IMR-90 (cell line): ENCODE measurements around the gene GDPD2. TPM values are rescaled to one million over a fixed set of nuclear protein-coding genes. Genes with fewer than 3 reads are reported as not detected.

ENCODE experiments used
- ATAC-seq: fragments of 200-7000 bp; cut with Tn5 transposase; 2 replicates; pipeline ENCODE4 v1.9.1; 2020; ENCODE audit warnings: low read depth, mild to moderate bottlenecking, moderate library complexity
- BruUV-seq: library from RNA; stranded (reverse); fragments of 400-500 nt; replicated peaks from 2 replicates; lab custom pipeline; 2021; lab: Mats Ljungman, UMichigan
- CTCF ChIA-PET: fragments of 300-600 bp; formaldehyde crosslinking; extraction: SDS; loops from one replicate; lab custom pipeline; 2021; ENCODE audit warnings: antibody characterized with exemption; lab: Yijun Ruan, JAX
- POLR2A ChIA-PET: fragments of 300-600 bp; sonication (Branson Sonifier 250); formaldehyde crosslinking; loops from one replicate; lab custom pipeline; 2022; ENCODE audit warnings: antibody characterized with exemption; ENCODE audit not compliant: unreplicated experiment; lab: Charles Lee
- DNase-seq: peaks from one replicate; pipeline ENCODE4 v3.0.0; 2013
- H2AFZ ChIP-seq: replicated peaks from 2 replicates; pipeline ENCODE3; 2013; ENCODE audit warnings: low read length, mild to moderate bottlenecking; ENCODE audit not compliant: poor library complexity
- H2AK5ac ChIP-seq: 2 replicates; pipeline ENCODE4 v1.6.1; 2013; ENCODE audit warnings: low read depth, low read length, inconsistent platforms
- H2AK9ac ChIP-seq: replicated peaks from 2 replicates; pipeline ENCODE3; 2013; ENCODE audit warnings: mild to moderate bottlenecking, low read depth, low read length, moderate library complexity; ENCODE audit not compliant: poor library complexity
- H2BK120ac ChIP-seq: 2 replicates; pipeline ENCODE4 v1.6.1; 2013; ENCODE audit warnings: low read depth, low read length, inconsistent platforms
- H2BK15ac ChIP-seq: 3 replicates; pipeline ENCODE4 v1.6.1; 2013; ENCODE audit warnings: low read depth, low read length, inconsistent platforms
- H2BK20ac ChIP-seq: 2 replicates; pipeline ENCODE4 v1.6.1; 2013; ENCODE audit warnings: low read depth, mild to moderate bottlenecking, inconsistent platforms, low read length, moderate library complexity
- H2BK5ac ChIP-seq: 2 replicates; pipeline ENCODE4 v1.6.1; 2013; ENCODE audit warnings: mild to moderate bottlenecking, low read depth, low read length, inconsistent platforms; ENCODE audit not compliant: poor library complexity, severe bottlenecking
- H3K14ac ChIP-seq: replicated peaks from 2 replicates; pipeline ENCODE4 v1.6.1; 2013; ENCODE audit warnings: low read depth, low read length, inconsistent platforms
- H3K18ac ChIP-seq: 2 replicates; pipeline ENCODE4 v1.6.1; 2013; ENCODE audit warnings: low read depth, low read length, control low read depth
- H3K23ac ChIP-seq: 2 replicates; pipeline ENCODE4 v1.6.1; 2013; ENCODE audit warnings: low read depth, low read length, inconsistent platforms
- H3K27ac ChIP-seq: 2 replicates; pipeline ENCODE4 v1.5.1; 2013; ENCODE audit warnings: mild to moderate bottlenecking, control low read depth, low read length; ENCODE audit not compliant: insufficient read depth
- H3K27me3 ChIP-seq: 2 replicates; pipeline ENCODE4 v1.6.1; 2013; ENCODE audit warnings: low read length; ENCODE audit not compliant: control insufficient read depth, insufficient read depth
- H3K36me3 ChIP-seq: 2 replicates; pipeline ENCODE4 v1.6.1; 2013; ENCODE audit warnings: low read length, mixed read lengths; ENCODE audit not compliant: control insufficient read depth, insufficient read depth
- H3K4ac ChIP-seq: 2 replicates; pipeline ENCODE4 v1.6.1; 2013; ENCODE audit warnings: low read depth, low read length, inconsistent platforms
- H3K4me1 ChIP-seq: 2 replicates; pipeline ENCODE4 v1.6.1; 2013; ENCODE audit warnings: low read length, mixed read lengths; ENCODE audit not compliant: control insufficient read depth, insufficient read depth
- H3K4me2 ChIP-seq: 2 replicates; pipeline ENCODE4 v1.6.1; 2013; ENCODE audit warnings: low read depth, mild to moderate bottlenecking, control low read depth, low read length, moderate library complexity
- H3K4me3 ChIP-seq: 2 replicates; pipeline ENCODE4 v1.5.1; 2013; ENCODE audit warnings: low read depth, mild to moderate bottlenecking, control low read depth, low read length, moderate library complexity; ENCODE audit not compliant: insufficient read depth
- H3K56ac ChIP-seq: 2 replicates; pipeline ENCODE4 v1.6.1; 2013; ENCODE audit warnings: low read length, inconsistent platforms; ENCODE audit not compliant: insufficient read depth; ENCODE audit errors: extremely low read depth
- H3K79me1 ChIP-seq, 2 experiments: 2 replicates each; pipeline ENCODE4 v1.6.1; 2013; ENCODE audit warnings: low read length in 2 of 2, inconsistent platforms in 1 of 2, low read depth in 1 of 2
- H3K9ac ChIP-seq: 2 replicates; pipeline ENCODE4 v1.6.1; 2013; ENCODE audit warnings: low read depth, low read length, control low read depth
- H3K9me1 ChIP-seq: 2 replicates; pipeline ENCODE4 v1.6.1; 2013; ENCODE audit warnings: low read length, inconsistent platforms; ENCODE audit not compliant: insufficient read depth
- H3K9me3 ChIP-seq: 2 replicates; pipeline ENCODE4 v1.6.1; 2013; ENCODE audit warnings: low read length; ENCODE audit not compliant: control insufficient read depth, insufficient read depth
- H4K20me1 ChIP-seq: 2 replicates; pipeline ENCODE4 v1.6.1; 2013; ENCODE audit warnings: low read length, inconsistent platforms; ENCODE audit not compliant: insufficient read depth
- H4K5ac ChIP-seq: 2 replicates; pipeline ENCODE4 v1.6.1; 2013; ENCODE audit warnings: mild to moderate bottlenecking, low read depth, low read length, control low read depth
- H4K8ac ChIP-seq, 2 experiments: 2 replicates each; pipeline ENCODE4 v1.6.1; 2013; ENCODE audit warnings: low read depth in 2 of 2, low read length in 2 of 2, control low read depth in 1 of 2, inconsistent platforms in 1 of 2
- H4K91ac ChIP-seq: 2 replicates; pipeline ENCODE4 v1.6.1; 2013; ENCODE audit warnings: low read depth, low read length, inconsistent platforms; ENCODE audit not compliant: insufficient read depth
- BHLHE40 ChIP-seq: fragments of 150-350 bp; IDR thresholded peaks from 2 replicates; pipeline ENCODE4 v1.6.1; 2016; ENCODE audit warnings: mild to moderate bottlenecking, low read depth, low read length
- MAZ ChIP-seq: IDR thresholded peaks from 2 replicates; pipeline ENCODE4 v1.6.1; 2012; ENCODE audit warnings: low read depth, mild to moderate bottlenecking, low read length, improper control_type of control experiment, moderate library complexity, borderline replicate concordance
- POLR2A ChIP-seq: IDR thresholded peaks from 2 replicates; pipeline ENCODE4 v1.6.1; 2012; ENCODE audit warnings: mild to moderate bottlenecking, low read depth, low read length
- RAD21 ChIP-seq: IDR thresholded peaks from 2 replicates; pipeline ENCODE4 v1.6.1; 2012; ENCODE audit warnings: low read length, improper control_type of control experiment
- RCOR1 ChIP-seq: IDR thresholded peaks from 2 replicates; pipeline ENCODE4 v1.6.1; 2012; ENCODE audit warnings: mild to moderate bottlenecking, low read length, improper control_type of control experiment; ENCODE audit not compliant: insufficient replicate concordance
- WGBS, 2 experiments: methylation state at CpG; one replicate each; pipeline versions ENCODE4 v1.1.5 to v1.1.7; 2013; ENCODE audit warnings: missing lambda C conversion rate in 2 of 2; ENCODE audit not compliant: insufficient read length in 1 of 2; ENCODE audit errors: extremely low coverage in 2 of 2; 5-methylcytosine and 5-hydroxymethylcytosine counted together
- dilution Hi-C: fragments of 300-500 bp; cut with HindIII; formaldehyde crosslinking; loops from one replicate; pipeline ENCODE4 v1.14.3; 2018; ENCODE audit warnings: low sequenced_read_pairs; ENCODE audit not compliant: unreplicated experiment
- in situ Hi-C: fragments of 300-500 bp; cut with MboI; formaldehyde crosslinking; loops from 3 replicates; pipeline ENCODE4 v1.14.3; 2019; ENCODE audit warnings: low sequenced_read_pairs, inconsistent platforms, mixed read lengths
- intact Hi-C: fragments of 100-400 bp; cut with micrococcal nuclease; formaldehyde crosslinking; loops from 2 replicates; pipeline ENCODE4 v1.10.0; 2022
- polyA plus RNA-seq, 3 experiments: library from polyadenylated mRNA; depleted of rRNA; stranded (reverse); fragments of >200 nt; gene quantifications; 2 replicates each; pipeline ENCODE4 v1.2.3, GENCODE V29; 2012; ENCODE audit warnings: low replicate concordance in 1 of 3
- total RNA-seq: library from RNA; depleted of rRNA; stranded (reverse); fragments of >200 nt; gene quantifications from 2 replicates; pipeline ENCODE4 v1.2.3, GENCODE V29; 2012
- TF ChIP-seq, protein P1 (sequence below): fragments of 150-350 bp; IDR thresholded peaks from 2 replicates; pipeline ENCODE4 v1.6.1; 2016; ENCODE audit warnings: low read depth, mild to moderate bottlenecking, low read length, moderate library complexity, borderline replicate concordance

The GDPD2 gene
- total and polyA plus RNA-seq, 2 of the 4 experiments (the other 2 are of a cell fraction) = not detected

DNA sequence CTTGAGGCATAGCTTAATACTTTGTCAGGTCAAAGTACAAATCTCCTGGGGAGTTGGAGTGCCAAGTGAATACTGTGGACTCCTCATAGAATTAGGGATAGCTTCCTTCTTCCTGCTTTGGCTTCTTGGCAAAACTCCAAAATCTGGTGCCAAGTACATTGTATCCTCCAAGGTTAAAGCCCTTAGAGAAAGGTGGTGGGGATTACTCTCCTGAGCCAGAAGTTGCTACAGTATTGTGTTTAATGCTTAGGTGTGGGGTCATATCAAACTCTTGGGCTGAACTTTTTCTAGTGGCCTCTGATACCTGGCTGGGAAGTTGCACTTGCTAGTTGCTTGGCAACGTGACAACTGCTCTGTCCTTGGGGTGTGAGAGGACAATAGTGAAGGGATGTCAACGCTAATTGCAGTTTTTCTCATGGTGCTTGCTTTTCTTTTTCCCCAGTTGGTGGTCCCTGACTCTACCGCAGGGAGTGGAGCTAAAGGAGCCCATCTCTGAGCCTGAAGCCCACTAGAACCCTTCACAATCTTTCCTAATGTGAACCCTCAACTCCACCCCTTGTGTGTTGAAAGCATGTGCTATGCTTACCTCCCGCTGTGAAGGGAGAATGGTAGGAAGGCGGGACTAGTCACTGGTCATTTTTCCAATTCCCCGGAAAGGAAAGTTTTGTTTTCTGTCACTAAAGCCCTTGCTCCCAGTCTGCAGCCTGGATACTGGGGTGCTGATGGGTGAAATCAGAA lies 57.0 kb downstream of the GDPD2 start:
- Histone ChIP-seq H2BK5ac (peak overlapping the region; percentile 28), H2AK5ac (peak overlapping the region; percentile 45; the same call in 1 of the 2 replicates), H3K79me1 (peaks cover 0 to 36% of the 10 kb centered on the region in 2 experiments), H3K4me2 (peak overlapping the region; percentile 74; the same call in 1 of the 2 replicates), H3K4me1 (peaks cover 22% of the 10 kb centered on the region), H4K91ac (peak overlapping the region; percentile 24; the same call in 1 of the 2 replicates), H3K56ac (no peak overlapping the region), H2BK15ac (0 out of 3 replicates have a peak overlapping the region, but pooled peaks have one; percentile 30), H3K9me3 (no peaks in the 10 kb centered on the region), H3K4ac (peak overlapping the region; percentile 26; the same call in 1 of the 2 replicates), H3K23ac (0 out of 2 replicates have a peak overlapping the region, but pooled peaks have one; percentile 2), H3K27me3 (no peaks in the 10 kb centered on the region; the same call in 1 of the 2 replicates), H3K4me3 (no peak overlapping the region), H2AK9ac (peak overlapping the region; percentile 46), H2AFZ (no peak overlapping the region), H3K9me1 (peaks cover 12% of the 10 kb centered on the region), H4K5ac (peak overlapping the region; percentile 59; the same call in 1 of the 2 replicates), H4K20me1 (no peaks in the 10 kb centered on the region), H2BK120ac (peak overlapping the region; percentile 30; the same call in 1 of the 2 replicates), H3K9ac (no peak overlapping the region), H3K14ac (no peak overlapping the region), H2BK20ac (peak overlapping the region; percentile 22; the same call in 1 of the 2 replicates), H4K8ac (no peak overlapping the region), H3K18ac (peak overlapping the region; percentile 23; the same call in 1 of the 2 replicates), H3K36me3 (peaks cover 3% of the 10 kb centered on the region; the same call in 1 of the 2 replicates), H3K27ac (peak overlapping the region; percentile 48; the same call in 1 of the 2 replicates)
- 100% methylated on average over 1 of the region's 6 CpGs; no CpG with 5 or more reads in 1 of the 2 experiments for whole genome bisulfite sequencing, 2 experiments
- POLR2A ChIA-PET = no interaction called here
- no peak for DNase-seq
- no TSS peak for BruUV-seq
- no peak for ATAC-seq
- intact Hi-C loops = no loop called here
- dilution Hi-C loops = no loop called here
- CTCF ChIA-PET = interaction anchor here (0.7 kb wide), 1 partner anchor 70 kb away, joined by 3 read pairs; no protein-coding TSS in a partner anchor
- TF ChIP-seq, protein P1, sequence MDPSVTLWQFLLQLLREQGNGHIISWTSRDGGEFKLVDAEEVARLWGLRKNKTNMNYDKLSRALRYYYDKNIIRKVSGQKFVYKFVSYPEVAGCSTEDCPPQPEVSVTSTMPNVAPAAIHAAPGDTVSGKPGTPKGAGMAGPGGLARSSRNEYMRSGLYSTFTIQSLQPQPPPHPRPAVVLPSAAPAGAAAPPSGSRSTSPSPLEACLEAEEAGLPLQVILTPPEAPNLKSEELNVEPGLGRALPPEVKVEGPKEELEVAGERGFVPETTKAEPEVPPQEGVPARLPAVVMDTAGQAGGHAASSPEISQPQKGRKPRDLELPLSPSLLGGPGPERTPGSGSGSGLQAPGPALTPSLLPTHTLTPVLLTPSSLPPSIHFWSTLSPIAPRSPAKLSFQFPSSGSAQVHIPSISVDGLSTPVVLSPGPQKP = no peak
- no peak for TF ChIP-seq BHLHE40
- no peak for TF ChIP-seq POLR2A
- TF ChIP-seq RAD21 = no peak
- TF ChIP-seq RCOR1 = no peak
- no peak for TF ChIP-seq MAZ
- in situ Hi-C loops = no loop called here
